IPS DF 4.7 (cell line): ENCODE results near the gene CLDN9.

Experiments
- DNase-seq: peaks from one replicate; pipeline ENCODE4 v3.0.0-alpha.2; 2013; ENCODE audit warnings: low spot score; ENCODE audit errors: extremely low read depth

The CLDN9 gene

GRCh38 chr16:3012828-3013420, at the start of gene CLDN9:
TSS of gene CLDN9 (plus strand) at chr16:3012923. CDS start at chr16:3013363, 440 bp downstream.
- DNase-seq: no peak

- DNase-seq: no peak
Observed at GRCh38 chr16:2963074-2963722, 49.5 kb upstream of the CLDN9 start.

- no peak for DNase-seq
Observed at GRCh38 chr16:2963723-2964474, 48.8 kb upstream of the CLDN9 start, which contains the start of gene KREMEN2. TSS of gene KREMEN2 (plus strand) at chr16:2964275. CDS start at chr16:2964521, 246 bp downstream.

- DNase-seq: no peak
Observed at GRCh38 chr16:2964475-2965336, 48.0 kb upstream of the CLDN9 start.

- no peak for DNase-seq
Observed at GRCh38 chr16:2966043-2966807, 46.5 kb upstream of the CLDN9 start.

- no peak for DNase-seq
Observed at GRCh38 chr16:2966808-2967191, 45.9 kb upstream of the CLDN9 start.

- no peak for DNase-seq
Observed at GRCh38 chr16:2967211-2967631, 45.5 kb upstream of the CLDN9 start.

- DNase-seq: no peak
Observed at GRCh38 chr16:2967721-2968161, 45.0 kb upstream of the CLDN9 start.

- DNase-seq: no peak
Observed at GRCh38 chr16:2968368-2968737, 44.4 kb upstream of the CLDN9 start.

- DNase-seq: no peak
Observed at GRCh38 chr16:2968738-2969544, 43.8 kb upstream of the CLDN9 start, which contains the start of gene PAQR4. TSS of gene PAQR4 (plus strand) at chr16:2969348. CDS start at chr16:2969675, 327 bp downstream.

- DNase-seq: no peak
Observed at GRCh38 chr16:2969545-2970521, 42.9 kb upstream of the CLDN9 start.

GRCh38 chr16:2970563-2970962, 42.2 kb upstream of the CLDN9 start:
- no peak for DNase-seq

GRCh38 chr16:2971134-2971984, 41.4 kb upstream of the CLDN9 start:
- DNase-seq: no peak

- no peak for DNase-seq
Observed at GRCh38 chr16:2971985-2972784, 40.5 kb upstream of the CLDN9 start.

GRCh38 chr16:2973093-2973492, 39.6 kb upstream of the CLDN9 start:
- DNase-seq: no peak

- DNase-seq: no peak
Observed at GRCh38 chr16:2973605-2974318, 39.0 kb upstream of the CLDN9 start.
